ENCODE results near the gene POLR3E. TPM values are rescaled to one million over a fixed set of nuclear protein-coding genes. Genes with fewer than 3 reads are reported as not detected.

The POLR3E gene
- total RNA-seq, 1 experiment from 2014 or later: 73.5 TPM

- Mint-ChIP-seq H3K36me3 (peaks cover 23% of the 10 kb centered on the region), H3K27ac (no peak overlapping the region), H3K9me3 (no peaks in the 10 kb centered on the region), H3K4me3 (no peak overlapping the region), H3K4me1 (peaks cover 60% of the 10 kb centered on the region), H3K27me3 (ENCODE audit: low read depth) (peaks cover 3% of the 10 kb centered on the region; the same call in 1 of the 2 replicates)
- ATAC-seq (no peak), DNase-seq (ENCODE audit: low spot score) (no peak)
- POLR2A ChIA-PET: no interaction called here
- CTCF ChIA-PET: no interaction called here
- TF ChIP-seq CTCF (IDR thresholded peaks at IDR 0.05): no peak
Observed at GRCh38 chr16:22369221-22369811, 72.1 kb downstream of the POLR3E start.

- Mint-ChIP-seq H3K27ac (peak overlapping the region; percentile 72; the same call in 1 of the 2 replicates), H3K36me3 (peaks cover 14% of the 10 kb centered on the region), H3K4me3 (no peak overlapping the region), H3K4me1 (peaks cover 61% of the 10 kb centered on the region), H3K9me3 (no peaks in the 10 kb centered on the region), H3K27me3 (ENCODE audit: low read depth) (peaks cover 3% of the 10 kb centered on the region; the same call in 1 of the 2 replicates)
- ATAC-seq (no peak), DNase-seq (ENCODE audit: low spot score) (no peak)
- TF ChIP-seq NFE2L1 (CRISPR knock-in tag; IDR thresholded peaks at IDR 0.05) (no peak), ZNF423 (CRISPR knock-in tag; IDR thresholded peaks at IDR 0.05) (no peak), ATF3 (CRISPR knock-in tag; conservative IDR thresholded peaks at IDR 0.05) (no peak), SMAD3 (CRISPR knock-in tag; IDR thresholded peaks at IDR 0.05; ENCODE audit: borderline replicate concordance) (no peak), ARID4B (CRISPR knock-in tag; IDR thresholded peaks at IDR 0.05; ENCODE audit: borderline replicate concordance) (no peak), HMGXB4 (CRISPR knock-in tag; IDR thresholded peaks at IDR 0.05) (no peak), GRHL2 (CRISPR knock-in tag; IDR thresholded peaks at IDR 0.05; ENCODE audit: insufficient replicate concordance, severe bottlenecking) (no peak)
- CTCF ChIA-PET: interaction anchor here (0.6 kb wide), 1 partner anchor 8 kb away, joined by 3 read pairs; no protein-coding TSS in a partner anchor
- POLR2A ChIA-PET: no interaction called here
Observed at GRCh38 chr16:22370038-22370820, 73.0 kb downstream of the POLR3E start.

GRCh38 chr16:22372882-22373661 lies 75.9 kb downstream of the POLR3E start:
- Mint-ChIP-seq H3K4me1 (peaks cover 60% of the 10 kb centered on the region), H3K4me3 (peak overlapping the region; percentile 90), H3K27ac (peak overlapping the region; percentile 24), H3K9me3 (no peaks in the 10 kb centered on the region), H3K36me3 (peaks cover 7% of the 10 kb centered on the region), H3K27me3 (ENCODE audit: low read depth) (peaks cover 16% of the 10 kb centered on the region)
- ChIA-PET POLR2A (no interaction called here), CTCF (interaction anchor here (0.6 to 1.1 kb wide), 3 partner anchors 54 to 1072 kb away, joined by 3 to 4 read pairs (median 3); no protein-coding TSS in a partner anchor)
- ATAC-seq (no peak), DNase-seq (ENCODE audit: low spot score) (no peak)
- TF ChIP-seq MYBL2 (CRISPR knock-in tag; IDR thresholded peaks at IDR 0.05) (no peak), ATF1 (CRISPR knock-in tag; IDR thresholded peaks at IDR 0.05) (no peak), ATF2 (CRISPR knock-in tag; IDR thresholded peaks at IDR 0.05; ENCODE audit: borderline replicate concordance, low read depth) (no peak), FOXK1 (CRISPR knock-in tag; IDR thresholded peaks at IDR 0.05) (no peak), STAT6 (CRISPR knock-in tag; conservative IDR thresholded peaks at IDR 0.05; ENCODE audit: low read depth) (no peak), JAZF1 (CRISPR knock-in tag; IDR thresholded peaks at IDR 0.05) (no peak)

All from WTC11 (cell line).